EL (cell line): ENCODE measurements around the gene CIB2.
"Not testable (repeated sequence)": the region's sequence is repeated elsewhere in the genome, so short reads cannot be mapped to it uniquely, and the experiment has no call there.

Source experiments
- DNase-seq: peaks from one replicate; pipeline ENCODE4 v3.0.0-alpha.2; 2016

Gene CIB2

GRCh38 chr15:78131295-78132061 lies at the start of gene CIB2:
TSS of gene CIB2 (minus strand) at chr15:78131445. CDS start at chr15:78131215, 230 bp downstream.
- DNase-seq = peak; percentile 69

DNA sequence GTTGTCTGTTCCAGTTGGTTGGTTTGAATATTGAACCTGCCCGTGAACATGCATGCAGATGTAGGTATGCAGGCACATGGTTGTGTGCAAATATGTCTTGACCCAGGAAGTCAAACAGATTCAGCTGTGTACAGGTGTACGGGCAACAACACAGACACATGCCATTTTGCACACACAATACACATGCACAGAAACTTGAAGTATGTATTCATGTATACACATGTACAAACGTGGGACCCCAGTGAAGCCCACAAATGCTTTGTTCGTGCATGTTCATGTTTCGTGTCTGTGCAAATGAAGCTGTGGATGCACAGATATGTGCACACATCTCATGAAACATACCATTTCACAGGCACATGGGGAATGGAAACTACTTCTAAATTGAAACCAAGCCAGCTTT lies 48.7 kb upstream of the CIB2 start:
- no peak for DNase-seq

GRCh38 chr15:78179286-78179840 lies 48.1 kb upstream of the CIB2 start:
- DNase-seq = no peak

GRCh38 chr15:78178064-78178463 lies 46.8 kb upstream of the CIB2 start:
- no peak for DNase-seq

DNA sequence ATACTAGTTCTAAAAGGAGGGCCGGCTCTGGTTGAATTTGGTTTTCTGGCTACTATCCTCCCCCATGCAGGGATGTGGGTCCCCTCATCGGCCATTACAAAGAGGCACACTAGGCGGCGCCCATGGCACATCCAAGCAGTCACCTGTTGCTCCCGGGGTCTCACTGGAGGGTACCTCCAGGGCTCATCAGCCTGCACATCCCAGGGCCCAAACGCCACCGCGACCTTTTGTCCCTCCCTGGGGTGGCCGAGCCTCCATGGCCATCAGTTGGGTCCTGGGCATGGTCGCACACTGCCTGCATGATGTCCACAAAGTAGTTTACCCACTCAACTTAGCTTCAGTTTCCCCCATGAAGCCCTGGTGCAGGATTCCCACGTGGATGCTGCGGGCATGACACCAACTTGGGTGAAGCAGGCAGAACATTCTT lies 46.2 kb upstream of the CIB2 start:
- peak; percentile 30 for DNase-seq

GRCh38 chr15:78175330-78175729 lies 44.1 kb upstream of the CIB2 start:
- DNase-seq = no peak

DNA sequence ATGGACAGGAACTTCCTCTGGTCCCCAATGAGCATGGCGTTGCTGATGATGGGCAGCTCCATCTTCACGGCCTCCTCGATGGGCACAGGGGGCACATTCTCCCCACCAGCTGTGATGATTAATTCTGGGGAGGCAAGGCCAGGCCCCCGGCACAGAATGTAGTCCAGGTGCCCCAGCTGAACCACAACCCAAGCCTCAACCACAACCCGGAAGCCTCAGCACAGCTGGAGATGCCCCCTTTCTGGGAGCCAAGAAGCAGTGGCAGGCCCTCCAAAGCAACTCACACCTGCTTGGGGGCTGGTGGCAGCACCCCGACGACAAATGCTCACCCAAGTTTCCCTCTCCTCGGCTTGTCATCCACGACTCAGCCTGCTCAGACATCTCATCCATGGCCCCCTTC lies 43.2 kb upstream of the CIB2 start:
- no peak for DNase-seq

DNA sequence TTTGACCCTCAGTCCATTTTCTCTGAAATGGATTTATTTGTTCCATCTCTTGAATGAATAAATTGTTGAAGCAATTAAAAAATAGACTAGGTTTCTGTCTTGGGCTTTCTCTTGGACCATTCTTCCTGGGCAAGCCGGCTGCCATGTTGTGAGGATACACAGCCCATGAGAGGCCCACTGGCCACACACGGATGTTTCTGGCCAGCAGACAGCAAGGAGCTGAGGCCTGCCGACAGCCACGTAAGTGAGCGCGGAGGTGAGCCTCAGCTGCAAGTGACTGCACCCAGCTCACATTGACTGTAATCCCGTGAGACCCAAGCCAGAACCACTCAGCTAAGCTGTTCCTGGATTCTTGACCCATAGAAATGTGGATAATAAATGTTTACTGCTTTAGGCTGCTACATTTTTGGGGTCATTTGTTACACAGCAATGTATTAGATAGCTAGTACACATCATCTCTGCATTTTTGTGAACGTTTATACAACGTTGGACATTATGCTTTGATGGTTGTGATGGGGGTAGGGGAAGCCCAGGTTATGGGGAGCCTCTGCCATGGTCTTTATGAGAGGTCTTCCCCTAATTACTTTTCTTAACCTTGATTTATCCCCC lies 40.7 kb upstream of the CIB2 start:
- no peak for DNase-seq

- no peak for DNase-seq
Measured at GRCh38 chr15:78170848-78171773, 39.9 kb upstream of the CIB2 start.

DNA sequence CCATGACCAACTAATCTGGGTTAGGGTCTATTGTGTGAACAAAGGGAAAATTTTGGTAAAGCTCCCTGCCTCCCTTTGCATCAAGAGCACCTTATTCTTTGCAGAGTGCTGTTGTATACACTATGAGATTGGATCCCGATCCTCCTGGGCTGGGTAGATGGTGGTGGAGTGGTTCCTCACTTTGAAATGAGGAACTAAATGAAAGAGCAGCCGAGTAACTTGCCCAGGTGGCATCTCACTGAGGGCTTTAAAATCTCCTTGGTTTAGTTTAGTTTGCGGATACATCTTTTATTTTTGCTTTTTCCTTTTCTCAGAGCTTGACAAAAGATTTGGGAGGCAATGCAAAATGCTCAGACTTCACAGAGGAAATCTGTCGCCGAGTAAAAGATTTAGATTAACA lies 37.4 kb upstream of the CIB2 start:
- no peak for DNase-seq

DNA sequence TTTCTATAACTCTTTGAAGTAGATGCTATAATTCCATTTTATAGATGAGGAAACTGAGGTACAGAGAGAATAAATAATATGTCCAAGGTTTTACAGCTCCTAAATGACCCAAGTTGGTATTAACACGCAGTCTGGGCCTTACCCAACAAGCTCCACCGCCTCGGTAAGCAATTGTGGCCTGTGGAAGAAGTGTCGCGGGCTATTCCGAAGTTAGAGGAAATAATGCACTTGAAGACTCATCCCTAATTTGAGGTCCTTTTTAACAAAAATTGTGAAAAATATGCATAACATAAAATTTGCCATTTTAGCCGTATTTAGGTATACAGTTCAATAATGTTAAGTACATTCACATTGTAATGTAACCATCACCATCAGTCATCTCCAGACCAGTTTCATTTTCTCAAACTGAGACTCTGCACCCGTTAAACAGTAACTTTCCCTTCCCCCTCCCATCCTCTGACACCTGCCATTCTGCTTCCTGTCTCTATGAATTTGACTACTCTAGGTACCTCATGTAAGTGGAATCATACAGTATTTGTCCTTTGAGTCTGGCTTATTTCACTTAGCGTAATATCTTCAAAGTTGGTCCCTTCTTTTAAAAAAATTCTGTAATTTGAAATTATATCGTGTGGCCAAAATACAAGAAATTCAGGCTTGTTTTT lies 36.1 kb upstream of the CIB2 start:
- no peak for DNase-seq

DNA sequence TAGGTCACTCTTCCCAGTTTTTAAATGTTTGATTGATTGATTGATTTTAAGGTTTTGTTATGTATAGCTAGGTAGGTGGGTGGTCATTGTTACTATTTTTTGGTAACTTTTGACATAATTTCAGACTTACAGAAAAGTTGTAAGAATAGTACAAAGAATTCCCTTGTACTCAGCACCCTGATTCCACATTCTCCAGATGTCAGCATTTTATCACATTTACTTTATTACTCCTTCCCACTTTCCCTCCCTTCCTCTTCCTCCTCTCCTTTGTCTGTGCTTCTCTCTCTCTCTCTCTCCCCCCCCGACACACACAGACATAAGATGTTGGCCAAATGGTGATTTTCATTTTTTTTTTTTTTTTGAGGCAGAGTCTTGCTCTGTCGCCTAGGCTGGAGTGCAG lies 32.8 kb upstream of the CIB2 start:
- DNase-seq = no peak

GRCh38 chr15:78162038-78162437 lies 30.8 kb upstream of the CIB2 start:
- no peak for DNase-seq

- no peak for DNase-seq
Measured at GRCh38 chr15:78159395-78159794, 28.1 kb upstream of the CIB2 start.

DNA sequence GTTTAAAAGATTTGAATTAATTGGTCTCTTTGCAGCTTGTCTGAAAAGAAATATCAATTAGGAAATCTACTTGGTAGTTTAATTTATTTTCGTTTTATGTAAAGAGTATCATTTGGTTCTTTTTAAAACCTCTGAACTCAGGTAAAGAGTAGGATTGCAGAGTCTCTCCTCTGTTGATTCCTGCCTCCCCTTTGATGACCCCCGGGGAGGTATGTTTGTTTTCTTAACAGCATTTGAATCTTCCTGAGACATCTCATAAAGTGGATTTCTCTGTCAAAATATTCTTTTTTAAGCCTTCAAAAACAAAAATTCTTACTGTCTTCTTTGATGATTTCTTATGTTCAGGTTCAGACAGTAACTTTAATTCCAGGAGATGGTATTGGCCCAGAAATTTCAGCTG lies 26.0 kb upstream of the CIB2 start:
- no peak for DNase-seq

GRCh38 chr15:78156653-78157052 lies 25.4 kb upstream of the CIB2 start:
- DNase-seq = no peak

DNA sequence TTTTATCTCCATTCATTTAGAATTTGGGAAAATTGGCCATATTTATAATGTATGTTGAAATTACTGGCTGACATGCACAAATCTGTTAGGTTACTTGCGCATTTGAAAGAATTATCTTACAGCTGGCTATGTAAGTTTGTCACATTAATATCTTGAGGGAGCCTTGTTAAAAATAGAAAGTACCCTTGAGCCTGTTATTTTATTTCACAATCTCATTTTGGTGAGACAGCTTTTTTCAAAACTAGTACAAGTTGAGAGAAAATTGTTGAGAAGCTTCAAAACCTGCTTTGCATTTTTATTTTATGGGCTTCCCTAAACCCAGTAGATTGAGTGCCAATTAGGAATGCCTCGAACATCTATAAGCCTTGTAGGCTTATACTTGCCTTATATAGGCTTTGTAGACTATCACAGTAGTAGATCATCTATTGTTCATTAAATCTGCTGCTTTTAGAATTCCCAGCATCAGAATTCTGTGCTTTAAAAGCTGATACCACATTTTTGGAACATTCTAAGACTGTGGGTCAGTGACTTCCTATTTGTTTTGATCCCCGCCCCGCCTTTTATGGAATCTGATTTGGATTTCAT lies 24.2 kb upstream of the CIB2 start:
- no peak for DNase-seq

DNA sequence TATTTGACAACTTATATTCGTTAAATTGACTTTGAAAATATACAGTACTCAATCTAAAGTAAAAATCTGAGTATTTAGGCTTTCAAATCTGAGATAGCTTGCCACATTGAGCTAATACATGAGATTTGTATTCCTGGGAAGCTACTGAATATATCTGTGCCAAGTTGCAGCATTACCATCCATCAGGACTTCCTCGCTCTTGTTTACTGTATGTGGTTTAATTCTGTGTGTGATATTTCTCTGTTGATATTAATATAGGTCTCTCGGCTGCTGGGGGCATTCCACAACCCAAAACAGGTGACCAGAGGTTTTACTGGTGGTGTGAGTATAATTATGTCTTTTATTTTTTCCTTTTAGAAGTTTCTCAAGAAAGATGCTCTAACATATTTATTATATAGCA lies 23.7 kb upstream of the CIB2 start:
- no peak for DNase-seq

DNA sequence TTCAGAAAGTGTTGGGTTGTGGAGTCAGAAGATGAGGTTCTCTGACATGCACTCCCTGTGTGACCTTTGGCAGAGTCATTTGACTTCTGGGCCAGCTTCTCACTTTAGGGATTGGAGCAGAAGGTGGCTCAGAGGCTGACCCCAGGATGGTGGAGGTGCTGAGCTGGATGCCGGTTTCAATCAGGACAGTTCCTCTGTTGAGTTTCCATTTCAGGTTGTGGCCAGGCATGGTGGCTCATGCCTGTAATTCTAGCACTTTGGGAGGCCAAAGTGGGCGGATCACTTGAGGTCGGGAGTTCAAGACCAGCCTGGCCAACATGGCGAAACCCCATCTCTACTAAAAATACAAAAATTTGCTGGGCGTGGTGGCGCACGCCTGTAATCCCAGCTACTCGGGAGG lies 19.8 kb upstream of the CIB2 start:
- not testable (repeated sequence) for DNase-seq

- DNase-seq = peak; percentile 36
Measured at GRCh38 chr15:78149805-78150751, 18.8 kb upstream of the CIB2 start.
